OCI-LY1 (cell line): ENCODE results near the gene ANKS4B.

Source experiments
- CTCF ChIP-seq: fragments of 200-600 bp; sonication (generic), shearing (Covaris generic); IDR thresholded peaks from 2 replicates; pipeline ENCODE4 v1.5.1; 2017; ENCODE audit warnings: mild to moderate bottlenecking, antibody characterized with exemption, low read length, moderate library complexity, mixed read lengths
- EZH2 ChIP-seq: fragments of 200-600 bp; sonication (generic), shearing (Covaris generic); IDR thresholded peaks from 2 replicates; pipeline ENCODE4 v1.8.0; 2017; ENCODE audit warnings: borderline replicate concordance, mixed run types, mild to moderate bottlenecking, antibody characterized with exemption, low read length, moderate library complexity, mixed read lengths

GRCh38 chr16:21302454-21302853 is 69.0 kb downstream of the ANKS4B start:
- TF ChIP-seq EZH2 (no peak), CTCF (no peak)
